Suppressor macrophage treated with lipopolysaccharide for 4 hours (primary cell): ENCODE data around the gene HEATR9.

Source experiments
- DNase-seq: peaks from one replicate; pipeline ENCODE4 v3.0.0-alpha.2; 2020

The HEATR9 gene

GRCh38 chr17:35807371-35808144, 61.1 kb downstream of the HEATR9 start:
- no peak for DNase-seq
